Measurements from ENCODE around the gene SYF2.
"Not testable (repeated sequence)": the region's sequence is repeated elsewhere in the genome, so short reads cannot be mapped to it uniquely, and the experiment has no call there.

The SYF2 gene

GRCh38 chr1:25245809-25246599, 13.7 kb upstream of the SYF2 start:
- DNase-seq = peak; percentile 50

- DNase-seq = no peak
These were observed 13.1 kb upstream of the SYF2 start for GRCh38 chr1:25245393-25245792.

GRCh38 chr1:25243907-25244306, 11.6 kb upstream of the SYF2 start:
- no peak for DNase-seq

GRCh38 chr1:25239681-25240541, 7.6 kb upstream of the SYF2 start:
- DNase-seq = peak; percentile 88

- DNase-seq = no peak
These were observed 5.7 kb upstream of the SYF2 start for GRCh38 chr1:25238046-25238445.

GRCh38 chr1:25236261-25236660, 4.0 kb upstream of the SYF2 start:
- not testable (repeated sequence) for DNase-seq

- not testable (repeated sequence) for DNase-seq
These were observed 3.1 kb upstream of the SYF2 start for GRCh38 chr1:25235411-25235810.

- peak; percentile 69 for DNase-seq
These were observed 823 bp upstream of the SYF2 start for GRCh38 chr1:25232866-25233784.

- no peak for DNase-seq
These were observed 8.8 kb downstream of the SYF2 start for GRCh38 chr1:25223471-25223870.

GRCh38 chr1:25222606-25223005, 9.7 kb downstream of the SYF2 start:
- no peak for DNase-seq

- DNase-seq = no peak
These were observed 11.6 kb downstream of the SYF2 start for GRCh38 chr1:25220666-25221065.

GRCh38 chr1:25219661-25220251, 12.5 kb downstream of the SYF2 start:
- no peak for DNase-seq

GRCh38 chr1:25217598-25218232, 14.6 kb downstream of the SYF2 start:
- no peak for DNase-seq

- no peak for DNase-seq
These were observed 15.3 kb downstream of the SYF2 start for GRCh38 chr1:25217015-25217414.

- no peak for DNase-seq
These were observed 16.2 kb downstream of the SYF2 start for GRCh38 chr1:25216123-25216522.

GRCh38 chr1:25212725-25213124, 19.6 kb downstream of the SYF2 start:
- DNase-seq = no peak

- DNase-seq = no peak
These were observed 21.6 kb downstream of the SYF2 start for GRCh38 chr1:25210728-25211127.

GRCh38 chr1:25209516-25209915, 22.8 kb downstream of the SYF2 start:
- no peak for DNase-seq

GRCh38 chr1:25208561-25209222, 23.6 kb downstream of the SYF2 start:
- DNase-seq = no peak

GRCh38 chr1:25208092-25208491, 24.2 kb downstream of the SYF2 start:
- no peak for DNase-seq

- DNase-seq = no peak
These were observed 26.1 kb downstream of the SYF2 start for GRCh38 chr1:25206201-25206600.

- no peak for DNase-seq
These were observed 26.5 kb downstream of the SYF2 start for GRCh38 chr1:25205786-25206185.

Data from activated CD4-positive, CD25-positive, alpha-beta regulatory T cell treated with anti-CD3 and anti-CD28 coated beads, Interleukin-2, amount 50 U/mL, for 72 hours (primary cell).